ENCODE data around the gene C4A.

GRCh38 chr6:31967926-31968320 lies 13.9 kb upstream of the C4A start:
- TF ChIP-seq CTCF (IDR thresholded peaks at IDR 0.05; ENCODE audit: insufficient read depth, low read length) (no peak), POLR2AphosphoS5 (IDR thresholded peaks at IDR 0.05; ENCODE audit: low read depth) (no peak), GABPA (IDR thresholded peaks at IDR 0.05; ENCODE audit: low read depth) (no peak), REST (IDR thresholded peaks at IDR 0.05; ENCODE audit: insufficient replicate concordance, low read depth) (no peak), SPI1 (IDR thresholded peaks at IDR 0.05; ENCODE audit: borderline replicate concordance, low read depth) (no peak)
